Vagina (tissue), 2 donors: Measurements from ENCODE around the gene SENP5.

Experiments
- POLR2A ChIP-seq, 2 donors: fragments of 450-650 bp; IDR thresholded peaks; one replicate each; pipeline ENCODE4 v1.6.1; 2017; ENCODE audit warnings: antibody characterized with exemption in 2 of 2, mild to moderate bottlenecking in 2 of 2, moderate library complexity in 2 of 2
- POLR2AphosphoS5 ChIP-seq, 2 donors: sonication (generic); formaldehyde crosslinking; IDR thresholded peaks; one replicate each; pipeline ENCODE4 v1.9.0; 2017; ENCODE audit warnings: antibody characterized with exemption in 2 of 2, mild to moderate bottlenecking in 2 of 2, low read depth in 1 of 2; ENCODE audit not compliant: insufficient read depth in 1 of 2
- TF ChIP-seq, protein P1 (sequence below), 3 experiments: fragments of 450-650 bp in 2 of 3; fragments of 200-600 bp in 1 of 3; sonication (generic) in 1 of 3; IDR thresholded peaks; one replicate each; pipeline ENCODE4 v1.5.1; 2017 to 2019; ENCODE audit warnings: antibody characterized with exemption in 3 of 3, mild to moderate bottlenecking in 2 of 3, moderate library complexity in 2 of 3

GRCh38 chr3:196962108-196962929 lies 94.6 kb downstream of the SENP5 start:
- TF ChIP-seq, protein P1, sequence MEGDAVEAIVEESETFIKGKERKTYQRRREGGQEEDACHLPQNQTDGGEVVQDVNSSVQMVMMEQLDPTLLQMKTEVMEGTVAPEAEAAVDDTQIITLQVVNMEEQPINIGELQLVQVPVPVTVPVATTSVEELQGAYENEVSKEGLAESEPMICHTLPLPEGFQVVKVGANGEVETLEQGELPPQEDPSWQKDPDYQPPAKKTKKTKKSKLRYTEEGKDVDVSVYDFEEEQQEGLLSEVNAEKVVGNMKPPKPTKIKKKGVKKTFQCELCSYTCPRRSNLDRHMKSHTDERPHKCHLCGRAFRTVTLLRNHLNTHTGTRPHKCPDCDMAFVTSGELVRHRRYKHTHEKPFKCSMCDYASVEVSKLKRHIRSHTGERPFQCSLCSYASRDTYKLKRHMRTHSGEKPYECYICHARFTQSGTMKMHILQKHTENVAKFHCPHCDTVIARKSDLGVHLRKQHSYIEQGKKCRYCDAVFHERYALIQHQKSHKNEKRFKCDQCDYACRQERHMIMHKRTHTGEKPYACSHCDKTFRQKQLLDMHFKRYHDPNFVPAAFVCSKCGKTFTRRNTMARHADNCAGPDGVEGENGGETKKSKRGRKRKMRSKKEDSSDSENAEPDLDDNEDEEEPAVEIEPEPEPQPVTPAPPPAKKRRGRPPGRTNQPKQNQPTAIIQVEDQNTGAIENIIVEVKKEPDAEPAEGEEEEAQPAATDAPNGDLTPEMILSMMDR (IDR thresholded peaks at IDR 0.05): no peak
- no peak for TF ChIP-seq POLR2A (IDR thresholded peaks at IDR 0.05)
- no peak for TF ChIP-seq POLR2AphosphoS5 (IDR thresholded peaks at IDR 0.05; ENCODE audit: insufficient read depth in 1 of 2, low read depth in 1 of 2)
